AG08395 (cell line): ENCODE results near the gene TIMM8B.
"Not testable (repeated sequence)": the region's sequence is repeated elsewhere in the genome, so short reads cannot be mapped to it uniquely, and the experiment has no call there.

Experiments used
- DNase-seq: peaks from one replicate; pipeline ENCODE4 v3.0.0; 2012; ENCODE audit warnings: mixed read lengths, low spot score

TIMM8B gene

GRCh38 chr11:112086422-112087191, at the start of gene TIMM8B, which contains the start of gene SDHD:
Gene TIMM8B, minus strand, starts transcription at chr11:112086756. Its CDS starts 33 bp downstream, at chr11:112086723.
Gene SDHD, plus strand, starts transcription at chr11:112086873. Its CDS starts 35 bp downstream, at chr11:112086908.
- DNase-seq: peak; percentile 98

GRCh38 chr11:112134473-112134872, 47.9 kb upstream of the TIMM8B start:
- DNase-seq: no peak

- DNase-seq: no peak
Observed at GRCh38 chr11:112132737-112133136, 46.2 kb upstream of the TIMM8B start.

GRCh38 chr11:112129656-112130055, 43.1 kb upstream of the TIMM8B start:
- DNase-seq: no peak

GRCh38 chr11:112128483-112129121, 42.0 kb upstream of the TIMM8B start:
- DNase-seq: peak; percentile 85

- DNase-seq: no peak
Observed at GRCh38 chr11:112127056-112127455, 40.5 kb upstream of the TIMM8B start.

GRCh38 chr11:112123129-112123528, 36.6 kb upstream of the TIMM8B start:
- no peak for DNase-seq

- DNase-seq: no peak
Observed at GRCh38 chr11:112121981-112122615, 35.5 kb upstream of the TIMM8B start.

GRCh38 chr11:112118176-112118575, 31.6 kb upstream of the TIMM8B start:
- DNase-seq: no peak

- DNase-seq: no peak
Observed at GRCh38 chr11:112115386-112115785, 28.8 kb upstream of the TIMM8B start.

GRCh38 chr11:112114460-112114859, 27.9 kb upstream of the TIMM8B start:
- no peak for DNase-seq

- DNase-seq: peak; percentile 72
Observed at GRCh38 chr11:112113539-112114457, 27.2 kb upstream of the TIMM8B start.

GRCh38 chr11:112106070-112106469, 19.5 kb upstream of the TIMM8B start:
- DNase-seq: no peak

GRCh38 chr11:112103446-112103845, 16.9 kb upstream of the TIMM8B start:
- no peak for DNase-seq

- DNase-seq: no peak
Observed at GRCh38 chr11:112100462-112100861, 13.9 kb upstream of the TIMM8B start.

GRCh38 chr11:112097734-112098528, 11.4 kb upstream of the TIMM8B start:
- no peak for DNase-seq

- DNase-seq: no peak
Observed at GRCh38 chr11:112096194-112096593, 9.6 kb upstream of the TIMM8B start.

- DNase-seq: not testable (repeated sequence)
Observed at GRCh38 chr11:112095302-112095701, 8.7 kb upstream of the TIMM8B start.

- no peak for DNase-seq
Observed at GRCh38 chr11:112087212-112087611, 656 bp upstream of the TIMM8B start.

- peak; percentile 43 for DNase-seq
Observed at GRCh38 chr11:112085822-112086421, 634 bp downstream of the TIMM8B start.

GRCh38 chr11:112082729-112083128, 3.8 kb downstream of the TIMM8B start:
- peak; percentile 76 for DNase-seq
